ENCODE measurements around the gene GALR3.

DNA sequence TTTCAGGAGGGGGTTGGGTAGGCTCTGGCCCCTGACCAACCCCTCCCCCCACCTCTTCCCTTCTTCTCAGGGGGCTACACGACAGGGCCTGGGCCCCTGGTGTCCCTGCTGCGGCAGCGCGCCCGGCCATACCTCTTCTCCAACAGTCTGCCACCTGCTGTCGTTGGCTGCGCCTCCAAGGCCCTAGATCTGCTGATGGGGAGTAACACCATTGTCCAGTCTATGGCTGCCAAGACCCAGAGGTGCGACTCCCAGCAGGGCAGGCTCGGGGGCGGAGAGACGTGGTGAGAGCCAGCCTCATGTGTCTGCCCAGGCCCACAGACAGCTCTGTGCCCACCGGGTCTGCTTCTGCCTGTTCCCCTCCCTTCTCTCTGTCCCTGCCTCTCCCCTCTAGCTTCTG lies 7.6 kb upstream of the GALR3 start:
- TF ChIP-seq CTCF (conservative IDR thresholded peaks at IDR 0.05; ENCODE audit: low read length), result no peak
- no peak for TF ChIP-seq EZH2phosphoT487 (IDR thresholded peaks at IDR 0.05; ENCODE audit: borderline replicate concordance)
